Lower leg skin (tissue), 3 donors: ENCODE results near the gene COMMD6.

Experiments used
- POLR2A ChIP-seq, 2 donors: fragments of 450-650 bp; IDR thresholded peaks; one replicate each; pipeline ENCODE4 v1.6.1; 2016 to 2017; ENCODE audit warnings: antibody characterized with exemption in 2 of 2, mild to moderate bottlenecking in 1 of 2, moderate library complexity in 1 of 2
- TF ChIP-seq, protein P1 (sequence below), 3 donors: fragments of 450-650 bp; IDR thresholded peaks; one replicate each; pipeline ENCODE4 v1.5.1; 2016; ENCODE audit warnings: antibody characterized with exemption in 3 of 3, mild to moderate bottlenecking in 3 of 3, moderate library complexity in 2 of 3

DNA sequence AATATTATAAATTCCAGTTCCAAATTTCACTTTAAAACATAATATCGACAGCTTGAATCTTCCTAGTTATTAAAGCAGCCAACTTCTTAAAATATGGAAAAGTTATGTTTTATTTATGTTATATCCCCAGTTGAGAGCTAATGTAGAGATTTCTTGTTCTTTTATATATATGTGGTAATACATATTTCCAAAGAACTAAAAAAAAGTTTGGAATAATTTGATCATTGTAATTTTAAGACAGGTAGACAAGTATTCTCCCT, 54.9 kb downstream of the COMMD6 start:
- TF ChIP-seq, protein P1, sequence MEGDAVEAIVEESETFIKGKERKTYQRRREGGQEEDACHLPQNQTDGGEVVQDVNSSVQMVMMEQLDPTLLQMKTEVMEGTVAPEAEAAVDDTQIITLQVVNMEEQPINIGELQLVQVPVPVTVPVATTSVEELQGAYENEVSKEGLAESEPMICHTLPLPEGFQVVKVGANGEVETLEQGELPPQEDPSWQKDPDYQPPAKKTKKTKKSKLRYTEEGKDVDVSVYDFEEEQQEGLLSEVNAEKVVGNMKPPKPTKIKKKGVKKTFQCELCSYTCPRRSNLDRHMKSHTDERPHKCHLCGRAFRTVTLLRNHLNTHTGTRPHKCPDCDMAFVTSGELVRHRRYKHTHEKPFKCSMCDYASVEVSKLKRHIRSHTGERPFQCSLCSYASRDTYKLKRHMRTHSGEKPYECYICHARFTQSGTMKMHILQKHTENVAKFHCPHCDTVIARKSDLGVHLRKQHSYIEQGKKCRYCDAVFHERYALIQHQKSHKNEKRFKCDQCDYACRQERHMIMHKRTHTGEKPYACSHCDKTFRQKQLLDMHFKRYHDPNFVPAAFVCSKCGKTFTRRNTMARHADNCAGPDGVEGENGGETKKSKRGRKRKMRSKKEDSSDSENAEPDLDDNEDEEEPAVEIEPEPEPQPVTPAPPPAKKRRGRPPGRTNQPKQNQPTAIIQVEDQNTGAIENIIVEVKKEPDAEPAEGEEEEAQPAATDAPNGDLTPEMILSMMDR (IDR thresholded peaks at IDR 0.05) = no peak
- TF ChIP-seq POLR2A (IDR thresholded peaks at IDR 0.05) = no peak
